ENCODE data around the gene ELL3.

GRCh38 chr15:43775411-43775965 is 1.3 kb downstream of the ELL3 start:
- TF ChIP-seq CTCF (optimal IDR thresholded peaks at IDR 0.05 in 1 of 3, IDR thresholded peaks at IDR 0.05 in 1 of 3, conservative IDR thresholded peaks at IDR 0.05 in 1 of 3; ENCODE audit: extremely low read depth in 1 of 3, insufficient read depth in 2 of 3, low read length in 3 of 3) (peak; percentile 76 to 90 (median 85)), EZH2 (IDR thresholded peaks at IDR 0.05; ENCODE audit: low read length) (no peak)
